ENCODE measurements around the gene SV2C.
A peak's percentile ranks its signal among the peaks of the same experiment; 100 is the strongest.
"Not testable (repeated sequence)": the region's sequence is repeated elsewhere in the genome, so short reads cannot be mapped to it uniquely, and the experiment has no call there.

SV2C gene

GRCh38 chr5:76209297-76209696 lies 126.1 kb downstream of the SV2C start:
- no peak for DNase-seq

- DNase-seq = no peak
Observed at GRCh38 chr5:76210946-76211345, 127.8 kb downstream of the SV2C start.

DNA sequence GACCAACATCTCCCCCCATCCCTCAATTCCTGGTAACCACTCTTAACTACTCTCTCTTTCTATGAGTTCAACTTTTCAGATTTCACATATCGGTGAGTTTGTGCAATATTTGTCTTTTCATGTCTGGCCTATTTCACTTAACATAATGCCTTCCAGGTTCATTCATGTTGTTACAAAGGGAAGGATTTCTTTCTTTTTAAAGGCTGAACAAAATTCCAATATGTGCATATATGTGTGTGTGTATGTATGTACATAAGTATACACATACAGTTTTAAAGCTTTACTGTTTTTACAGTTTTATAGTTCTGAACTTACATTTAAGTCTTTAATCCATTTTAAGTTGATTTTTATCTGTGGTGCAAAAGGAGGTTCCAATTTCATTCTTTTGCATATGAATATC lies 130.7 kb downstream of the SV2C start:
- no peak for DNase-seq

- DNase-seq = no peak
Observed at GRCh38 chr5:76216748-76217147, 133.6 kb downstream of the SV2C start.

GRCh38 chr5:76219636-76220035 lies 136.5 kb downstream of the SV2C start:
- DNase-seq = no peak

GRCh38 chr5:76221311-76221710 lies 138.1 kb downstream of the SV2C start:
- no peak for DNase-seq

DNA sequence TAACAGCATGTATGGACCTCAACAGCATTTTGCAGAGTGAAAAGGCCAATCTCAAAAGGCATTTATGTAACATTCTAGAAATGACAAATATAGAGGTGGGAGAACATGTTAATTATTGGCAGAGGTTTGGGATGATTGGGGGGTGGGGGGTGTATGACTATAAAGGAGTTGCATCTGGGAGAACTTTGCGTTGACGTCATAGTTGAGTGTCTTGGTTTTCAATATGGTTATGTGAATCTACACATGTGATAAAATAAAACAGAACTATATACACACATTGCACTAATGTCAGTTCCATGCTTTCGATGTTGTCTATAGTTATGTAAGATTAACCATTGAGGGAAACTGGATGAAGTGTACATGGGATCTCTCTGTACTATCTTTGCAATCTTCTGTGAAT lies 139.1 kb downstream of the SV2C start:
- DNase-seq = no peak

GRCh38 chr5:76223696-76224095 lies 140.5 kb downstream of the SV2C start:
- no peak for DNase-seq

- no peak for DNase-seq
Observed at GRCh38 chr5:76224898-76225297, 141.7 kb downstream of the SV2C start.

- no peak for DNase-seq
Observed at GRCh38 chr5:76225336-76225735, 142.2 kb downstream of the SV2C start.

DNA sequence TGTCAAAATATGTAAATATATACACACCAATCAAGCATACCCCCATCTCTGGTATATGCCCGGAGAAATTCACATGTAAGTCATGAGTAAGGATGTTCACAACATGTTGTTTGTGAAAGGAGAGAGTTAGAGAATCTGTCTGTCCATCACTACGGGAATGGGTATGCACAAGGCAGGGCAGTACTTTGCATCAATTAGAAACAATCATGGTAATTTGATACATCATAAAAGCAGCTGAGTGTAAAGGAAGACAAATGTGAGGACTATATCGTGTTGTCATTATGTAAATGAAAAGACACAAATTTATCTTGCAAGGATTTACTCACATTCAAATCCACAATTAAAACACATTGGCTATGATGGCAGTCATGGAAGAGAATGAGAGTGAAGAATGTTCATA lies 146.7 kb downstream of the SV2C start:
- DNase-seq = no peak

DNA sequence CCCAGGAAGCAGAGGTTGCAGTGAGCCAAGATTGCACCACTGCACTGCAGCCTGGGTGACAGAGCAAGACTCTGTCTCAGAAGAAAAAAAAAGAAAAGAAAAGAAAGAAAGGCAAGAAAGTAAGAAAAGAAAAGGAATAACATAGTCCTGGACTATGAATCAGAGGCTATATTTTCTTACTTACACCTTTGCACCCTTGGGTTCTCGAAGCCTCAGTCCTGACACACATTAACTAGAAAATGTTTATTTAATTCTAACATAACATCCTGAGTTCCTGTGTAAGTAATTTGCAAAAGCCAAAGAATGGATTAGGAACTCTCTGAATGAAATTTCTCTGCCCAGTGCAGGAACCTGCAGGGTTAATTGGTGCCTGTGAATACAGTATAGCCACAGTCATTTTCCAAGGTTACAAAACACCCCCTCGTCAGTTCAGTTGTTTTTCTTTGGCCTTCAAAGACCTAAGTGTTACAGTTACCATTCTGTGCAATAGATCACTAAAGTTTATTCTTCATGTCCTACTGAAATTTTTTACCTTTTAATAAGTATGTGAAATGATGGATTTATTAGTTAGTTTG lies 147.6 kb downstream of the SV2C start:
- no peak for DNase-seq

DNA sequence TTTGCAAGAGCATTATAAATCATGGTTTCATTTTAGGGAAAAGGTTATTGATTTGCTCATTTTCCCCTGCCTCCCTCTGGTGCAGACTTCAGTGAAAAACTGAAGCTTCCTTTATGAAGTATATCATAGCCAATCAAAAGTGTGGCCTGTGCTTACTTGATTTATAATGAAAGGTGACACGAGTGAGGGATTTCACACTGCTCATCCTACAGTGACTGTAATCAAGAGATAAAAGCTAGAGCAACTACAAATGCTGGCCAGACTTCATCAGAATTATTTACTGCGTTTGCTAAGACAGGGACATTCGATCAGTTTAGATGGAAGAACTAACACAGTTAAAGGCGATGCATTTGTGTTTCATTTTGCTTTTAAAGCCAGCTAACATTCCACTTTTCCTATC lies 151.5 kb downstream of the SV2C start:
- no peak for DNase-seq

- DNase-seq = no peak
Observed at GRCh38 chr5:76236684-76237083, 153.5 kb downstream of the SV2C start.

GRCh38 chr5:76240336-76240735 lies 157.2 kb downstream of the SV2C start:
- no peak for DNase-seq

DNA sequence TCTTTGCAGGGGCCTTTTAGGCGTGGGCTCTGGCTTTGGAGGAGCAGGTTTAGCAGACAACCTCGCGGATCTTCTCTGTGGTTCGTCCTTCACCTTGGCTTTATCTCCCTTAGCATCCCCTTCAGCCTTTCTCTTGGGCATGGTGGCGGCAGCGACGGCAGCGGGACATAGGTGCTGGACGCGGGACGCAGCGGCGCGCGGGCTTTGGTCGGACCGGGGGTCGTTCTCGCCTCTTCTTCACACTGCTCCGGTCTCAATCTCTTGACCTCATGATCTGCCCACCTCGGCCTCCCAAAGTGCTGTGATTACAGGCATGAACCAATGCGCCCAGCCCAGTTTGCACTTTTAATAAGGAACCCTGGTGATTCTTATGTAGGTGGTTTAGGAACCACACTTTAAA lies 159.0 kb downstream of the SV2C start:
- DNase-seq = not testable (repeated sequence)

DNA sequence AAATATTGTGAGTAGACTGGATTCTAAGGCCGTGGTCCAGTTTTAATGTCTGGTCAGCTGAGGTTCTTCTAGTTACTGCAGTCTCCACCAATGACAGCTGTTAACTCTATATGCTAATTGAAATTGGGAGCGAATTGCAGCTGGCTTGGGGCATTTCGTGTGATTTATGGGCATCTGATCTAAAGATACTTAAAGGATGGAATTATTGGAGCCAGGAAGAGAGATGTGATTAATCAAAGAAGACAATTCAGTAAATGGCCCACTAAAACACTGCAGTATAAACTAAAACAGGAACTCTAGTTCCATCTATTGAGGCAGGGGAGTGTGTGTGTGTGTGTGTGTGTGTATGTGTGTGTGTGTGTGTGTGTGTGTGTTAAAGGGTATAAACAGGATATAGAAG lies 162.4 kb downstream of the SV2C start:
- DNase-seq = no peak

DNA sequence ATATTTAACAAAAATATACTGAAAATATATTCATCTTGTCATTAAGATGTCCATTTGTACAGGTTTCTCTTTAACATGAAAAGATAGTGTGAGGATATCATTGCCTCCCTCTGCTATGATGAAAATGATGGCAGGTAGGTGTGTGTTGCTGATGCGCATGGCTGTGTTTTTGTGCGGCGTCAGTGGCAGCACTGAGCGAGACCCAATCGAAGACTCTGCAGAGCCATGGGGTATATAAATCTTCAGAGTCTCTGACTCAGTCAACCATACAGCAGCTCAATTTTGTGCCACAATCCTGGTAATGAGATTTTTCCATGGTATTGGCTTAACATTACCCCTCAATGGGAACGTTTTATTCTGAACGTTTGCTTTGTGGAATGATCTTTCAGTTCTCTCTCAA lies 166.4 kb downstream of the SV2C start:
- DNase-seq = no peak

DNA sequence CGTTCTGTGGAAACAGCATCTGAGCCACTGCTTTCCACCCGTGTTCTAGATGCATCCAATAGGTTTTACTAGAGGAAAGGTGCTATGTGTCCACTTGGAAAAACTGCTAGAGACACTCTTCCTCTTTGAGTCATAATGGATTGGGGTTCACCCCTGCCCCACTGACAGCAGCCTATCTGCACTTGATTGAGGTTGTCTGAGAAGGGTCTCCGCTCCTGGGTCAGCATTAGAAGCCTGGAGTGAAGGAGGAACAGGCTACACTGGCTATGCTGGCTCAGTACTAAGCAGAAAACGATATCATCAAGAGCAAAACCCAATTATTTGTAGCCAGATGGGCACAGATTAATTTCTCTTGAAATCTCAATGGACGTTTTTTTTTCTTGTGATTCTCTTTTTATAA lies 167.3 kb downstream of the SV2C start:
- DNase-seq = no peak

- no peak for DNase-seq
Observed at GRCh38 chr5:76251656-76252055, 168.5 kb downstream of the SV2C start.

GRCh38 chr5:76252437-76252836 lies 169.3 kb downstream of the SV2C start:
- no peak for DNase-seq

- peak; percentile 54 to 56 for DNase-seq
Observed at GRCh38 chr5:76256116-76256889, 173.1 kb downstream of the SV2C start.

- no peak for DNase-seq
Observed at GRCh38 chr5:76257225-76257833, 174.1 kb downstream of the SV2C start.

GRCh38 chr5:76257897-76258296 lies 174.7 kb downstream of the SV2C start:
- DNase-seq = no peak

DNA sequence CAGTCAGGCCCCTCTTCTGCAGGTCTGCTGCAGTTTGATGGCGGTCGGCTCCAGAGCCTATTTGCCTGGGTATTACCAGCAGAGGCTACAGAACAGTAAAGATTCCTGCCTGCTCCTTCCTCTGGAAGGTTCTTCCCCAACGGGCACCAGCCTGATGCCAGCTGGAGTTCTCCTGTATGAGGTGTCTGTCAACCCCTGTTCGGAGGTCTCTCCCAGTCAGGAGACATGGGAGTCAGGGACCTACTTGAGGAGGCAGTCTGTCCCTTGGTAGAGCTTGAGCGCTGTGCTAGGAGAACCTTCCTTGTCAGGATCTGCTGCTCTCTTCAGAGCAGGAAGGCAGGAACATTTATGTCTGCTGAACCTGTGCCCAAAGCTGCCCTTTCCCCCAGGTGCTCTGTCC lies 181.5 kb downstream of the SV2C start:
- no peak for DNase-seq

Data from SHP77 (cell line).